Ammon's horn (tissue), 1 donor: ENCODE data around the gene FBN3.

ENCODE experiments used
- DNase-seq: peaks from one replicate; pipeline ENCODE4 v3.0.0-alpha.2; 2016; ENCODE audit warnings: low spot score

The FBN3 gene

DNA sequence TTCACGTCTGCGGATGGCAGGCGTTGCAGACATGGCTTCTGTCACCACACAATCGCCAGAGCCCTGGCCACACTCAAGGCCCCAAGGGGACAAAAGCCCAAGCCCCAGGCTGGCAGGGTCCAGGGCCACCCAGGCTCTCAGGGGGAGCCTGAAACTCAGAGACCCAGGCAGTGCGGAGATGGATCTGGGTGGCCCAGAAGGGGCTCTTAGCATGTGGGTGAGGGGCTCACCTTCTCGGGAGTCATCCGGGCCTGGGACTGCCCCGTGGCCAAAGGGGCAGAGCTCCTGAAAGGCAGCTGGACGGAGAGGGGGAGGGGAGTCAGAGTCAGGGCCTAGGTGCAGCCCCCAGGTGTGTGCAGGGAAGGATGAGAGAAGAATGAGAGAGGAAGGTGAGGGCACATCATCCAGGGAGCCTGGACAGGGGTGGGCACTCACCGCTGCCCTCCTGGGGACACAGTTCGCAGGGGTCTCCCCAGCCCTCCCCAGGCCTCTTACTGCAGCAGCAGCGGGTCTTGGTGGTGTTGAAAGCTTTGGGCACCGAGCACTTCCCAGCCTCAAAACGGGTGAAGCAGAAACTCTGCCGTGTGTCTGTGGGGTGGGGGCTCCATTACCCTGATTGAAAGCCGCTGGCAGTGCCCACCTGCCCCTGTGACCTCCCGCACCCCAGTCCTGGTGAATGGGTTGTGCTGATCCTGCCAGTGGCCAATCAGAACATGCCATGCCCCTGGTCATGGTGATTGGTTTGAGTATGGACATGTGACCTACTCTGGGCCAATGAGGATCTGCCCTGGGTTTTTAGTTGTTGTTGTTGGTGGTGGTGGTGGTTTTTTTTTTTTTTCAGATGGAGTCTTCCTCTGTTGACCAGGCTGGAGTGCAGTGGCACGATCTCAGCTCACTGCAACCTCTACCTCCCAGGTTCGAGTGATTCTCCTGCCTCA is 59.5 kb downstream of the FBN3 start:
- no peak for DNase-seq

DNA sequence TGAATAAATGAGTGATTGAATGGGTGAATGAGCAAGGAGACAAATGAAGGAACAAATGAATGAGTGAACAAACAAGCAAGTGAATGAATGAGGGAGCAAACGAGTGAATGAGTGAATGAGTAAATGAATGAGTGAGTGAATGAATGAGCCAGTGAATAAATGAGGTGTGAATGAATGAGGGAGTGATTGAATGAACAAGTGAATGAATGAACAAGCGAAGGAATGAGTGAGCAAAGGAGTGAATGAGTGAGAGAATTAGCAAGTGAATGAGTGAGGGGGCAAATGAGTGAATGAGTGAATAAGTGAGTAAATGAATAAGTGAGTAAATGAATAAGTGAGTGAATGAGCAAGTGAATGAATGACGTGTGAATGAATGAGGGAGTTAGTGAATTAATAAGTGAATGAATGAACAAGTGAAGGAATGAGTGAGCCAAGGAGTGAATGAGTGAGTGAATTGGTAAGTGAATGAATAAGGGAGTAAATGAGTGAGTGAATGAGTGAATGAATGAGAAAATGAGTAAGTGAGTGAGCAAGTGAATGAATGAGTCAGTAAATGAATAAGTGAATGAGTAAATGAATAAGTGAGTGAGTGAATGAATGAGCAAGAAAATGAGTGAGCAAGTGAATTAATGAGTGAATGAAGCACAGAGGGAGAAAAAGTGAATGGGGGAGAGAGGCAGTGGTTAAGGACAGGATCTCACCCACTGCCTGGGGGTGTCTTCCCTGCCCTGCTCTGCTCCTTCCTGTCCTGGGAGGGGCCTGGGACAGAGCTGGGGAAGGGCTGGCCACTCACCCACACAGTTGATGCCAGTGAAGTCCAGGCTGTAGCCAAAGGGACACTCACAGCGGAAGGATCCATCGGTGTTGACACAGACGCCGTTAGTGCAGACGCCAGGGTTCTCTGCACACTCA is 60.4 kb downstream of the FBN3 start:
- no peak for DNase-seq

DNA sequence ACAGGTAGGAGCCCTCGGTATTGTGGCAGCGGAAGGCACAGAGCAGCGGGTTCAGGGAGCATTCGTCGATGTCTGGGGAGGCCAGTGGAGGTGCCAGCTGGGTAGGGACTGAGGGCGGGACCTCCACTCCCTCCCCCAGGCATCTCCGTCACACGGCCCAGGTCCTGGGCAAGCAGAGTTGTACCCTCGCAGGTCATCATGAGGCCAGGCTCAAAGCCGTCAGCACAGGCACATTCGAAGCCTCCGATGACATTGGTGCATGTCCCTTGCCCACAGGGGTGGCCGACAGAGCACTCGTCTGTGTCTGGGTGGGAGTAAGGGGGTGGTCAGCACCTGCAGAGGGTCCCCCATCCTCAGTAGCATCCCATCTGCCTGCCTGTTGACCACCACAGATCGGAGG is 61.5 kb downstream of the FBN3 start:
- no peak for DNase-seq

DNA sequence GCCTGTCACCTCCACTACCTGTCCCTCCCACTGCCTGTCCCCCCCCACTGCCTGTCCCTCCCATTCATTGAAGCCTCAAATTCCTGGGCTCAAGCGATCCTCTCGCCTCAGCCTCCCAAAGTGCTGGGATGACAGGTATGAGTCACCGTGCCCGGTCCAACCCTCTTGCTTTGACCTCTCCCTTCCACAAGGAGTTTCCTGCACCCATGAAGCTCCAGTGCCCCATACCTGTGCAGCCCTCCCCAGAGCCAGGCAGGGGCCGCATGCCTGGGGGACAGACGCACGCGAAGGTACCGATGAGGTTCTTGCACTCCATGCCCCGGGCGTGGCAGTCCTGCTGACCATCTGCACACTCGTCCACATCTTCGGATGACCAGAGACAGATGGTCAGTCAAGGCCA is 62.5 kb downstream of the FBN3 start:
- DNase-seq: no peak

DNA sequence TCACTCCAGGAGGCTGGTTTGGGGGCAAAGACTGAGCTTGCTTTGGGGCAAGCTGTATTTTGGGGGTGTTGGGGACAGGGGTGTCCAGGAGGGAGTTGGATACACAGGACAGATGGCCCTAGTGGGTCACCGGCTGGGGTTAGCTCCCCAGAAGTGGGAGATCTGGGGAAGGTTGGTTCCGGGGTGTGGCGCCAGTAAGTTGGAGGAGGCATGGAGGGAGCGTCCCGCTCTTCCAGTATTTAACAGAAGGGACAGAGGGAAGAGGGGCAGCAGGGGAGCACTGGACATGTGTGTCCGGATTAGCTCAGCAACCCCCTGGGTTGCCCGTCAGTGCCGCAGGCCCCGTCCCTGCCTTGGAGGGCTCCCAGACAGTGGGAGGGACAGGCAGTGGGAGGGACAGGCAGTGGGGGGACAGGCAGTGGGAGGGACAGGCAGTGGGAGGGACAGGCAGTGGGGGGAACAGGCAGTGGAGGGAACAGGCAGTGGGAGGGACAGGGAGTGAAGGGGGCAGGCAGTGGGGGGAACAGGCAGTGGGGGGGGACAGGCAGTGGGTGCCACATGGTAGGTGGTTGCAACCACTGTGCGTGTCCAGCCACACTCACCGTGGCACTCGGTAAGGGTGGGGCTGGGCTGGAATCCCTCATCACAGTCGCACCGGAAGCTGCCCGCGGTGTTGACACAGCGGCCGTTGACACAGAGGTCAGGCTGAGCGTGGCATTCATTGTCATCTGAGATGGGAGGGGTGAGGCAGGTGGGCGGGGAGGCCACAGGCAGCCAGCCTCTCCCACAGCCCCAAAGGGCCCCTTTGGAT is 63.6 kb downstream of the FBN3 start:
- DNase-seq: no peak

DNA sequence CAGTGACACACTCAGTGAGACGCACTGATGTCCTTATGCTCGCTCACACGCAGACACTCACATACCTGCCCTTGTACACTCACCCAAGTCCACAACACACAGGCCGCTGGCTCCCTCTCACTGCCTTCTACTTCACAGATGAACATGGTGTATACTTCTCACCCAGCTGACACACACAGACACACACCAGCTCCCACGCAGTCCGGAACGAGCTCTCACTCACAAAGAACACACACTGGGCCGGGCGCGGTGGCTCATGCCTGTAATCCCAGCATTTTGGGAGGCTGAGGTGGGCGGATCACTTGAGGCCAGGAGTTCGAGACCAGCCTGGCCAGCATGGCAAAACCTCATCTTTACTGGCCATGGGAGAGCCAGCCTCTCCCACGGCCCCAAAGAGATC is 65.2 kb downstream of the FBN3 start:
- no peak for DNase-seq

DNA sequence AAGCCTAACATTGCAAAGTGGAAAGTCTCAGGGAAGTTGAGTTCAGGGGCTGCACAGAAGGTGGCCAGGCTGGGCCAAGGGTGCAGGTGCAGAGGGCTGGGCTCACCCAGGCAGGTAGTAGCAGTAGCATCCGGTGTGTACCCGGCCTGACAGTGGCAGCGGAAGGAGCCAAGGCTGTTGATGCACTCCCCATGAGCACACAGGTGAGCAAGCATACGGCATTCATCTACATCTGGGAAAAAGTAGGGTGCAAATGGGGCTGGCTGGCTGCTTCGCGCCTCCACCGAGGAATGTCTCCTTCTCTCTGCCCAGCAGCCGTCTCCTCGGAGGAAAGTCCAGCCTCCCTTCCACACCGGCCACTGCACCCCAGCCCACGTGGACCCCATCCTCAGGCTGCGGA is 66.3 kb downstream of the FBN3 start:
- DNase-seq: no peak

DNA sequence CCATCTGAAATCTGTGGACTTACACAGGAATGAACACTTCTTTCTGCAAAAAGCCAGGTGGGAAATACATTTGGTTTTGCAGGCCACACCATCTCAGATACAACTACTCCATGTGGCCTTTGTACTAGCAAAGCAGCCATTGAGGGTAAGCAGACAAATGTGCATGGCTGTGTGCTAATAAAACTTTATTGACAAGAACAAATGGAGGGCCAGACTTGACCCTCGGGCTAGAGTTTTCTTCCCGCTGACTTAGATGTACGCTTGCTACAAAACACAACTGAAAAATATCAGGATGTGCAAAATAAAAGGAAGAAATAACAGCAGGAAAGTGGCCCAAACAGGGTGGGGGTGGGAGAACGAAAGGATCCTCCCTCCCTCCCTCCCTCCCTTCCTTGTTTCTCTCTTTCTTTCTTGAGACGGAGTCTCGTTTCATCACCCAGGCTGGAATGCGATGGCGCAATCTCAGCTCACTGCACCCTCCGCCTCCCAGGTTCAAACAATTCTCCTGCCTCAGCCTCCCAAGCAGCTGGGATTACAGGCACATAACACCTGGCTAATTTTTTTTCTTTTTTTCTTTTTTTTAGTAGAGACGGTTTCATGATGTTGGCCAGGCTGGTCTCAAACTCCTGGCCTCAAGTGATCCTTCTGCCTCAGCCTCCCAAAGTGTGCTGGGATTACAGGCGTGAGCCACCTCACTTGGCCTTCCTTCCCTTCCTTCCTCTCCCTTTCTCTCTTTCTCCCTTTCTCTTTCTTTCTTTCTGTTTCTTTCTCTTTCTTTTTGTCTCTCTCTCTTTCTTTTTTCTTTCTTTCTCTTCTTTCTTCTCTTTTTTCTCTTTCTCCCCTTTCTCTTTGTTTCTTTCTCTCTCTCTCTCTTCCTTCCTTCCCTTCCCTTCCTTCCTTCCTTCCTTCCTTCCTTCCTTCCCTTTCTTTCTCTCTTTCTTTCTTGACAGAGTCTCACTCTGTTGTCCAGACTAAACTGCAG is 67.5 kb downstream of the FBN3 start:
- DNase-seq: no peak

DNA sequence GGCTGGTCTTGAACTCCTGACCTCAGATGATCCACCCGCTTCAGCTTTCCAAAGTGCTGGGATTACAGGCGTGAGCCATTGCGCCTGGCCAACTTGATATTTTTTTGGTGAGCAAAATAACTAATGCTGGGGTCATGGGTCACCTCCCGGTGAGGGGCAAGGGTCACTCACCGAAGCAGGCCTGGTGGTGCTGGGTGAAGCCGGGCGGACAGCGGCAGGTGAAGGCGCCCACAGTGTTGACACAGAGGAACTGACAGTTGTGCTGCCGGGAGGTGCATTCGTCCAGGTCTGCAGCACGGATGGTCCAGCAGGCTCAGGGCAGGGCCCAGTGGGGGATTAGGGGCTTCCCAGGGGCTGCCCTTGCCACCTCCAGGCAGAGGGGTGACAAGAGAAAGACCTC is 68.6 kb downstream of the FBN3 start:
- DNase-seq: no peak

DNA sequence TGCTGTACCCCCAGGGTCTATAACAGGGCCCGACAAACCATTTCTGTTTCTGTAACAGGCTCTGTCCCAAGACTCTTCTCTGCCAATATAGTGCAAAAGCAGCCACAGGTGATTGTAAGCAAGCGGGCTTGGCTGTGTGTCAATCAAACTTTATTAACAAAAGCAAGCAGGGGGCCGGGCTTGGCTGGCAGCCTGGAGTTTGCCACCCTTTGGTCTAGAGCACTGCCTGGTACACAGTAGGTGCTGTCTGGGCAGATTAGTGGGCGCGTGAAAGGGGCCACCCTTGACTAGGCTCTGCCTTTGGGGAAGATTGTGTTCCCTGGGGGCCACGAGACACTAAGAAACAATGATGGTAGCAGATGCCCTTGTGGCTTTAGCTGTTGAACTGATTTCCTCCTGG is 69.4 kb downstream of the FBN3 start:
- DNase-seq: no peak

DNA sequence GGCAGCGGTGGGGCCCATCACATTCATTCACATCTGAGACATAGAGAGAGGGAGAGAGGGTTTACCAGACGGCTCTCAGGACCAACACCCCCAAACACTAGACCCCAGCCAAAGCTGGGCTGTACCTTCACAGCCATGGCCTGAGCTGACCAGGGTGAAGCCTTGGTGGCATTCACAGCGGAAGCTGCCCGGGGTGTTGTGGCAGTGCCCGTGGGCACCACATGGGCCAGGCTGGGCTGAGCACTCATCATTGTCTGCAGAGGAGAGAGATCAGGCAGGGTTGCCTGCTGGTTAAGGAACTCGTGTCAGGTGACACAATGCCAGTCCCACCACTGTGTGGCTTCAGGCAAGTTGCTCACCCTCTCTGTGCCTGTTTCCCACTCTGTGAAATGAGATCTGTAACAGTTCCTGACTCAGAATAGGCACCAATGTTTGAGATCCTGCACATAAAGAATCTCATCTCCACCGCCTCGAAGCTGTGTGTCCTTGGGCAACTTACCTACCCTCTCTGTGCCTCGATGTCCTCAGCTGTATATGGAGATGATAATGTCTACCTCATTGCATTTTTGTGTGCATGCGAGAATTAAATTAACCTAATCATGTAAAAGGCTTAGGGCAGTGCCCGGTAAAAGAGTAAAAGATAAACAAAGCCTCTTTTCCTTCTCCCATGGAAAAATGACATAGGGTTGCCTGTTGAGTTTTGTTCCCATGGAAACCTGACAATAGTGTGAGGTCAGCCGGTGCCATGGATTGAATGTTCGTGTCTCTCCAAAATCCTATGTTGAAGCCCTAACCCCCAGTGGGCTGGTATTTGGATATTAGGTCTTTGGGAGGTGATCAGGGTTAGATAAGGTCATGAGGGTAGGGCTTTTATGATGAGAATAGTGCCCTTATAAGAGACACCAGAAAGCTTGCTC is 74.0 kb downstream of the FBN3 start:
- no peak for DNase-seq

DNA sequence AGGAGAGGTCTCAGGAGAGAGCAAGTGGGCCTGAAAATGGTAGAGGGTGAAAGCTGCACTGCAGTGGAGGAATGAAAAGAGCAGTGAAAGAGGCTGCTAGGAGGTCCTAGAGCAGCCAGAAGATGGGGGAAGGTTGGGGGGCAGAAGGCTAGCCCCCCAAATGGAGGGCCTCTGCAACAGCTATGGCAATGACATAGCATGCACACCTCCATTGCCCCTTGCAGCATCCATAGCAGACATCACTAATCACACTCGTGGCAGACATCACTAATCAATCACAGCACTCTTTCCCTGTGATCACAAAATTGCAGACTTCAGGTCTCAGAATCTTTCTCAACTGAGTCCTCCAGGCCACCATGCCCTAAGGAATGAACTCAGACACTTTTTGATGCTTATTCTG is 74.9 kb downstream of the FBN3 start:
- no peak for DNase-seq

DNA sequence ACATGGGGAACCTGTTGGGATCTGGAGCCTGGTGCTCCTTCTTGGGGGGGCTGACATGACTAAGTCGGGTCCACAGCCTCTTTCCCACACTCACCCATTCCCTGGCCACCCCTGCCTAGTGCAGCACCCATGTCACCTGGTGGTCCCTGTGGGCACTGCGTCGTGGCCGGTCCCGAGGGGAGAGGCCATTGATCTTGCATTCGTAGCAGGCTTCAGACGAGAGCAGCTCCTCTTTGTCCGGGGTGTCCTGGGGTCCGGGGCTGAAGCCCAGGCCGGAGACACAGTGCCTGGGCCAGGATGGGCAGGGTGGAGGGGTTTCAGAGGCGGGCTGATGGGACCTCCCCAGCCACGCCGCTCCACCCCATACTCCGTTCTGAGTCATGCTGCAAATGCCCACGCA is 77.5 kb downstream of the FBN3 start:
- DNase-seq: no peak

DNA sequence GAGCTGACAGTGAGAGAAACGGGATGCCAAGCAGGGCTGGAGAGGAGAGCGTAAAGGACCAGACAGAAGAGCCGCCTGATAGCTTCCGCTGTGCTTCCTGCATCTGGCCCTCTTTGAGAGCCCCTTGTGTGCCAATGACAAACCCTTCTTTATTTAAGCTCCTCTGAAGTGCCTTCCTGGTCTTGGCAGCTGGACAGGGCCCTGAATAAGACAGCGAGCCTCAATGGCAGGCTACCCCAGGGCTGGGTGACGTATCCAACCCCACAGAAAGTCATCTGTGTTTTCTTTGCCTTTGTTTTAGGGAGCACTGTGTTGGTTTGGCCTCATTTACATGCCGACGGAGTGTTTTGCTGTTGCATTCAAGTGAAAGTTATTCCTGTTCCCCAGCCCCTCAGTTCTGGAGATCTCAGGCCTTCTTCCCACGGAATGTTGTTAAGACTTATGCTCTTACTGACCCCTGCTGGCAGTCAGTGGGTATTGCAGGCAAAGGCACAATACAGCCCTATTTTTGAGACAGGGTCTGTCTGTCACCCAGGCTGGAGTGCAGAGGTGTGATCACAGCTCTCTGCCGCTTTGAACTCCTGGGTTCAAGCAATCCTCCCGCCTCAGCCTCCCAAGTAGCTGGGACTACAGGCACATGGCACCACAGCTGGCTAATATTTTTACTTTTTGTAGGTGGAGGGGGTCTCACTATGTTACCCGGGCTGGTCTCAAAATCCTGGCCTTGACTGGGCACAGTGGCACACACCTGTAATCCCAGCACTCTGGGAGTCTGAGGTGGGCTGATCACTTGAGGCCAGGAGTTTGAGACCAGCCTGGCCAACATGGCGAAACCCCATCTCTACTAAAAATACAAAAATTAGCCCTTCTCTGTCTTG is 80.1 kb downstream of the FBN3 start:
- DNase-seq: peak; percentile 49

DNA sequence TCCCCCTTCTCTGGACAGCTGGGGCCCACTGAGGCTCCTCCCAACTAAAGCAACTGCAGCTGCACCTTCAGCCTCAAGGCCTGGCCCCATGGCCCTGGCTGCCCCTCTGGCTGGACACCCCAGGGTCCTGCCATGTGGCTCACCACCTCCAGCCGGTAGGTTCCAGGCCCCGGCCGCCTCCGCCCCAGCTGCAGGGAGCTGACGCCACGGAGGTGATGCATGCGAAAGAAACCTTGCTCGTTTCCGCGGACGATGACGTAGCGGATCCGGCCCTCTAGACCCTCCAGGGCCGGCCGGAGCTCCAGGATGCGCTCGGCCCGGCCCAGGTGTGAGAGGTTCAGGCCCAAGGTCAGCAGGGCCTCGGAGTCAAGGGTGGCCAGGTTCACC is 83.5 kb downstream of the FBN3 start:
- no peak for DNase-seq

DNA sequence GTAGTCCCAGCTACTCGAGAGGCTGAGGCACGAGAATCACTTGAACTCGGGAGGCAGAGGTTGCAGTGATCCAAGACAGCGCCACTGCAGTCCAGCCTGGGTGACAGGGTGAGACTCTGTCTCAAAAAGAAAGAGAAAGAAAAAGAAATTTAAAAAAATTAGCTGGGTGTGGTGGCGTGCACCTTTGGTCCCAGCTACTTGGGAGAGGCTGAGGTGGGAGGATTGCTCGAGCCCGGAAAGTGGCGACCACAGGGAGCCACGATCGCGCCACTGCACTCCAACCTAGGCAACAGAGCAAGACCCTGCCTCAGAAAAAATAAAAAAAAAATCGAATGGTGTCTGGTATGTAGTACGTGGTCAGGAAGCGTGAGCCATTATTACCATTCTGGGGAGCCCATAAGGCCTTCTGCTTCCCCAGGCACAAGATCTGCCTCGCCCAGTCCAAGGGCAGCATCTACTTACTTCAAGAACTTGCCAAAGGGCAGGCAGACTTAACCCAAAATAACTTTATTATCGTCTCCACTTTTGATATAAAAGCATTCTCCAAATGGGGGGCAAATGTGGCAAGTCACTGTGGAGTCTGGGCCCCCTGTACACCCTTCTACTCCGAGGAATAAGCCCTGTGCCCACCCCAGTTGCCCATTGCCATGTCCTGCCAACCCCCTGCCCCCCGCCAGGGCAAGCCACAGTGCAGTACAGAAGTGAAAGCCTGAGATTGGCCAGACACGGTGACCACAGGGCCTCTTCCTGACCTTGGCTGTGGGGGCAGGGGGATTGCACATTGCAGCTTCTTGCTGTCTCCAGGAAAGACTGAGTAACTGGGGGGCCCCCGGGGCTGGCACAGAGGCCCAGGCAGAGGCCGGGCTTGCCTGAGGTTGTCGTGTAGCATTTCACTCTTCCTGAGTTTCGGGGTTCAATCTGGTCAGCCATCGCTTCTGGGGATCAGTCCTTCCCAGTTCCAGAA is 84.2 kb downstream of the FBN3 start:
- DNase-seq: no peak

DNA sequence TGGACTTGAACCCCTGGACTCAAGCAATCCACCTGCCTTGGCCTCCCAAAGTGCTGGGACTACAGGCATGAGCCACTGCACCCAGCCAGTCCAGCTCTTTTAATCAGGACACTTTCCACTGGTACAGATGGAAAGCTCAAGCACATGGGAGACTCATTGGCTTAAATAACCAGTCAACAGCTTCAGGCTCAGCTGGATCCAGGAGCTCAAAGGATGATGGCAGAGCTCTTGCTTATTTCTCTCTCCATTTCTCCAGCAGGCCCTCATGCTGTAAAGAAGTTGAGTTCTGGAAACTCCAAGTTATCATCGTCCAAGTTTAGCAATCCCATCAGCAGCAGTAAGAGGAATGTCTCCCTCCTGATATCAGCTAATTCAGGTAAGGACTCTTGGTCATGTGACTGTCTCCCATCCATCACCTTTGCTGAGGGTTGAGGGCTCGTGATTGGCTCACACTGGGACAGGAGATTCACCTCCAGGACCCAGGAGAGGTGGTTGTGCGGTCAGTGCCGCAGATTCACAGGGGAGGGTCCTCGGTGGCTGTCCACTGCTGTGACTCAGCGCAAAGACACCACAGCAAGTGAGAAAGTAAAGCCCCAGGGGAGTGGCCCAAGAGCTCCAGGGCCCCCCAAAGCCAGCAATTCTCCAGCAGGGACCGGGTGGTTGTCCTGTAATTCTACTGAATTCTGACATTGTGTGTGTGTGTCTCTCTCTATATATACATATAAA is 91.7 kb downstream of the FBN3 start:
- no peak for DNase-seq
